Measurements from ENCODE around the gene TSEN2. TPM values are rescaled to one million over a fixed set of nuclear protein-coding genes. Genes with fewer than 3 reads are reported as not detected.

The TSEN2 gene
- total and polyA plus RNA-seq, 9 of the 15 experiments (the other 6 are each of a cell fraction or from before 2014, with no cell fraction given): 38.5 to 76.3 (median 46.6) TPM

GRCh38 chr3:12470680-12471079 is 13.6 kb upstream of the TSEN2 start:
- no TSS peak for BruUV-seq (replicated peaks)
- no peaks in the 10 kb centered on the region for H3K79me2 ChIP-seq (ENCODE audit: control insufficient read depth, insufficient read depth, low read length)
- H3K4me3 ChIP-seq: no peak overlapping the region
- WGBS (ENCODE audit: insufficient coverage, low coverage, missing lambda C conversion rate): 0% methylated on average over 3 of the region's 3 CpGs
- H3K4me2 ChIP-seq (ENCODE audit: insufficient read depth, low read length): no peak overlapping the region
- no peak overlapping the region for H2AFZ ChIP-seq (ENCODE audit: low read depth, low read length)
- H4K20me1 ChIP-seq (replicated peaks; ENCODE audit: control insufficient read depth, insufficient read depth, low read length): no peaks in the 10 kb centered on the region
- H3K36me3 ChIP-seq (ENCODE audit: control insufficient read depth, insufficient read depth, low read length): no peaks in the 10 kb centered on the region
- TF ChIP-seq BRCA1 (IDR thresholded peaks at IDR 0.05) (no peak), BRCA1 (CRISPR knock-in tag; IDR thresholded peaks at IDR 0.05) (no peak), ASH1L (IDR thresholded peaks at IDR 0.05; ENCODE audit: borderline replicate concordance, low read depth, partially characterized antibody) (no peak), ZEB2 (IDR thresholded peaks at IDR 0.05) (no peak), ZKSCAN3 (CRISPR knock-in tag; IDR thresholded peaks at IDR 0.05) (no peak), KLF6 (CRISPR knock-in tag; IDR thresholded peaks at IDR 0.05; ENCODE audit: borderline replicate concordance) (no peak), ESRRB (CRISPR knock-in tag; IDR thresholded peaks at IDR 0.05; ENCODE audit: borderline replicate concordance) (no peak), RBM39 (optimal IDR thresholded peaks at IDR 0.05; ENCODE audit: low read depth, low read length) (no peak), IRF9 (tag; IDR thresholded peaks at IDR 0.05) (no peak), PHB (CRISPR knock-in tag; IDR thresholded peaks at IDR 0.05) (no peak), STAG1 (CRISPR knock-in tag; IDR thresholded peaks at IDR 0.05; ENCODE audit: borderline replicate concordance) (no peak), HNRNPUL1 (IDR thresholded peaks at IDR 0.05; ENCODE audit: low read length) (no peak), IRF1 (CRISPR knock-in tag; IDR thresholded peaks at IDR 0.05; ENCODE audit: borderline replicate concordance) (no peak), HMGXB4 (CRISPR knock-in tag; IDR thresholded peaks at IDR 0.05) (no peak), CEBPG (CRISPR knock-in tag; IDR thresholded peaks at IDR 0.05) (no peak), CEBPG (tag; conservative IDR thresholded peaks at IDR 0.05 in 1 of 2, IDR thresholded peaks at IDR 0.05 in 1 of 2) (no peak), RBM25 (IDR thresholded peaks at IDR 0.05; ENCODE audit: low read depth, low read length, severe bottlenecking) (no peak), TFAP4 (CRISPR knock-in tag; IDR thresholded peaks at IDR 0.05; ENCODE audit: borderline replicate concordance) (no peak)
- peaks cover 63 to 74% of the 10 kb centered on the region in 2 experiments for H3K27me3 ChIP-seq (ENCODE audit: control insufficient read depth in 2 of 2, insufficient read depth in 2 of 2, low read length in 2 of 2)
- no peak for FAIRE-seq
- no peak overlapping the region for H3K27ac ChIP-seq (ENCODE audit: extremely low read depth, low read depth, low read length)
- H3K9me3 ChIP-seq (replicated peaks; ENCODE audit: control insufficient read depth, insufficient read depth, low read depth, low read length): no peaks in the 10 kb centered on the region
- intact Hi-C loops (cut with micrococcal nuclease) (no loop called here), in situ Hi-C loops (cut with MboI) (no loop called here)
- ChIA-PET POLR2A (interaction anchor here (0.7 to 0.8 kb wide), 3 partner anchors 13 to 679 kb away, joined by 3 read pairs; no protein-coding TSS in a partner anchor), CTCF (ENCODE audit: low intra/inter-chr PET ratio) (no interaction called here)
- no peak for DNase-seq (ENCODE audit: extremely low read depth in 1 of 4, low spot score in 3 of 4)
- H3K4me1 ChIP-seq (replicated peaks in 1 of 2; ENCODE audit: control insufficient read depth in 2 of 2, insufficient read depth in 2 of 2, low read length in 2 of 2): no peaks in the 10 kb centered on the region
- no peak overlapping the region for H3K9ac ChIP-seq (ENCODE audit: insufficient read depth in 1 of 2, low read depth in 2 of 2, low read length in 2 of 2)
- no peaks in the 10 kb centered on the region for H3K9me1 ChIP-seq (ENCODE audit: control insufficient read depth, insufficient read depth, low read length)
- no peak for ATAC-seq

Measured in K562 (cell line).